ENCODE results near the gene DYRK1B.

GRCh38 chr19:39850892-39851291 is 16.9 kb upstream of the DYRK1B start:
- TF ChIP-seq GATA2 (IDR thresholded peaks at IDR 0.05; ENCODE audit: low read depth, low read length) (no peak), GATA3 (IDR thresholded peaks at IDR 0.05; ENCODE audit: low read depth, low read length) (no peak)

Data from SH-SY5Y (cell line).